CD4-positive, alpha-beta memory T cell (primary cell): ENCODE results near the gene JMJD8. TPM values are rescaled to one million over a fixed set of nuclear protein-coding genes. Genes with fewer than 3 reads are reported as not detected.

Experiments
- CTCF ChIA-PET: fragments of 350-600 bp; sonication (Branson Sonifier 250); formaldehyde crosslinking; loops from one replicate; lab custom pipeline; 2021; ENCODE audit warnings: inconsistent platforms; ENCODE audit not compliant: partially characterized antibody; lab: Charles Lee
- POLR2A ChIA-PET: fragments of 350-600 bp; sonication (Branson Sonifier 250); formaldehyde crosslinking; loops from one replicate; lab custom pipeline; 2021; ENCODE audit not compliant: partially characterized antibody; lab: Charles Lee
- DNase-seq, 5 donors: peaks; one replicate each; pipeline versions ENCODE4 v3.0.0 to v3.0.0-alpha.2; 2020 to 2022; ENCODE audit warnings: mixed read lengths in 1 of 5
- H3K27ac ChIP-seq: one replicate; pipeline ENCODE4 v1.7.0; 2013; ENCODE audit warnings: low read depth, low read length
- H3K27me3 ChIP-seq: 2 replicates; pipeline ENCODE4 v1.7.0; 2013; ENCODE audit warnings: mild to moderate bottlenecking, low read length, moderate library complexity; ENCODE audit not compliant: insufficient read depth
- H3K36me3 ChIP-seq: 2 replicates; pipeline ENCODE4 v1.7.0; 2013; ENCODE audit warnings: mild to moderate bottlenecking, low read length, moderate library complexity; ENCODE audit not compliant: insufficient read depth
- H3K4me1 ChIP-seq: 2 replicates; pipeline ENCODE4 v1.7.0; 2013; ENCODE audit warnings: mild to moderate bottlenecking, low read length, moderate library complexity; ENCODE audit not compliant: insufficient read depth
- H3K4me3 ChIP-seq, 2 donors: one replicate each; pipeline ENCODE4 v1.7.0; 2013; ENCODE audit warnings: low read length in 2 of 2, mild to moderate bottlenecking in 1 of 2
- H3K9me3 ChIP-seq, 2 donors: one replicate each; pipeline ENCODE4 v1.7.0; 2013; ENCODE audit warnings: low read length in 2 of 2, control low read depth in 1 of 2; ENCODE audit not compliant: control insufficient read depth in 1 of 2
- H3K27ac Mint-ChIP-seq, 7 donors: one replicate each; pipeline ENCODE4 v1.8.0; 2020 to 2021; ENCODE audit warnings: mixed read lengths in 7 of 7, mild to moderate bottlenecking in 6 of 7, inconsistent platforms in 3 of 7, moderate library complexity in 3 of 7
- H3K27me3 Mint-ChIP-seq, 2 donors: one replicate each; pipeline ENCODE4 v1.8.0; 2020 to 2021; ENCODE audit warnings: mixed read lengths in 2 of 2
- H3K36me3 Mint-ChIP-seq, 2 donors: one replicate each; pipeline ENCODE4 v1.8.0; 2020 to 2021; ENCODE audit warnings: mixed read lengths in 2 of 2, inconsistent platforms in 1 of 2, mild to moderate bottlenecking in 1 of 2
- H3K4me1 Mint-ChIP-seq, 4 donors: one replicate each; pipeline ENCODE4 v1.8.0; 2020 to 2021; ENCODE audit warnings: mixed read lengths in 4 of 4, mild to moderate bottlenecking in 1 of 4
- H3K4me3 Mint-ChIP-seq, 8 donors: one replicate each; pipeline ENCODE4 v1.8.0; 2020 to 2021; ENCODE audit warnings: mixed read lengths in 8 of 8, mild to moderate bottlenecking in 7 of 8, moderate library complexity in 6 of 8, inconsistent platforms in 3 of 8
- H3K9me3 Mint-ChIP-seq, 8 donors: one replicate each; pipeline ENCODE4 v1.8.0; 2020 to 2021; ENCODE audit warnings: mixed read lengths in 8 of 8, mild to moderate bottlenecking in 5 of 8, inconsistent platforms in 3 of 8, moderate library complexity in 1 of 8
- intact Hi-C: fragments of 100-400 bp; cut with micrococcal nuclease; formaldehyde crosslinking; loops from one replicate; pipeline ENCODE4 v1.15.1; 2023
- polyA plus RNA-seq, 2 donors: library from polyadenylated mRNA; unstranded; fragments of 300-500 nt; fragmentation: Illumina TruSeq; gene quantifications; one replicate each; pipeline ENCODE4 v1.2.3, GENCODE V29; 2021
- total RNA-seq, 2 experiments: library from RNA; stranded (reverse); gene quantifications; one replicate each; pipeline ENCODE4 v1.2.3, GENCODE V29; 2021

The JMJD8 gene
- total and polyA plus RNA-seq, 4 experiments from 2014 or later: 43.9 to 60.3 (median 47.0) TPM

DNA sequence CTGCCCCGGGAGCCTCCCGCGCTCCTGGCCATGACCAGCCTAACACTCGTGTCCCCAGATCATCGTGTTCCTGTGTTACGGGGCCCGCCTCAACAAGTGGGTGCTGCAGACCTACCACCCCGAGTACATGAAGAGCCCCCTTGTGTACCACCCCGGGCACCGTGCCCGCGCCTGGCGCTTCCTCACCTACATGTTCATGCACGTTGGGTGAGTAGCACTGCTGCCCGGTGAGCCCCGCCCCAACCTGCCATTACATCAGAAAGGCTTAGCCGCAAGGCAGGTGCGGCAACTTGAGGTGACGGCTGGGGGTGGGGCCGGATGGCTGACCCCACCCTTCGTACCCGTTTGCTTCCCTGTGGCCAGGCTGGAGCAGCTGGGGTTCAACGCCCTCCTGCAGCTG lies 7.2 kb downstream of the JMJD8 start:
- Mint-ChIP-seq H3K4me3 (peak overlapping the region in 7 of 8 donors; percentile 6 to 73 (median 55)), H3K36me3 (peaks cover 0 to 20% of the 10 kb centered on the region in 2 donors), H3K27ac (peak overlapping the region in 4 of 7 donors; percentile 15 to 88 (median 50)), H3K4me1 (peaks cover 7 to 40% (median 26%) of the 10 kb centered on the region in 4 donors), H3K27me3 (no peaks in the 10 kb centered on the region), H3K9me3 (peaks cover 0 to 1% (median 0%) of the 10 kb centered on the region in 8 donors)
- Histone ChIP-seq H3K36me3 (peaks cover 13% of the 10 kb centered on the region), H3K9me3 (no peaks in the 10 kb centered on the region), H3K27ac (no peak overlapping the region), H3K4me1 (peaks cover 31% of the 10 kb centered on the region), H3K4me3 (no peak overlapping the region), H3K27me3 (no peaks in the 10 kb centered on the region)
- DNase-seq: peak in 4 of 5 donors; percentile 43 to 83 (median 56)
- CTCF ChIA-PET: interaction anchor here (1.0 to 1.6 kb wide), 3 partner anchors 9 to 35 kb away, joined by 3 to 5 read pairs (median 4); partner anchors contain the start of gene WDR24
- POLR2A ChIA-PET: interaction anchor here (0.9 to 7.8 kb wide), 5 partner anchors 9 to 18 kb away, joined by 3 to 89 read pairs (median 18); partner anchors contain the start of genes RHOT2 and WDR24
- intact Hi-C loops: no loop called here

DNA sequence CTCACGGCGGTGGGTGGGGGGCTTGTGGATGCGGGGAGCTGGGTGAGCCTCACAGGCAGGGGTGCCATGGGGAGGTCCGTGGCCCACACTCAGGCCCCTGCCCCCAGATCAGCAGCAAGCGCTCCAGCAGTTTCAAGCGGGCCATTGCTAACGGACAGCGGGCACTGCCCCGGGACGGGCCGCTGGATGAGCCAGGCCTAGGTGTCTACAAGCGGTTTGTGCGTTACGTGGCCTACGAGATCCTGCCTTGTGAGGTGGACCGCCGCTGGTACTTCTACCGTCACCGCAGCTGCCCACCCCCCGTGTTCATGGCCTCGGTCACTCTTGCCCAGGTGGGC lies 7.6 kb downstream of the JMJD8 start:
- CTCF ChIA-PET: interaction anchor here (1.0 to 1.6 kb wide), 3 partner anchors 9 to 36 kb away, joined by 3 to 5 read pairs (median 4); partner anchors contain the start of gene WDR24

DNA sequence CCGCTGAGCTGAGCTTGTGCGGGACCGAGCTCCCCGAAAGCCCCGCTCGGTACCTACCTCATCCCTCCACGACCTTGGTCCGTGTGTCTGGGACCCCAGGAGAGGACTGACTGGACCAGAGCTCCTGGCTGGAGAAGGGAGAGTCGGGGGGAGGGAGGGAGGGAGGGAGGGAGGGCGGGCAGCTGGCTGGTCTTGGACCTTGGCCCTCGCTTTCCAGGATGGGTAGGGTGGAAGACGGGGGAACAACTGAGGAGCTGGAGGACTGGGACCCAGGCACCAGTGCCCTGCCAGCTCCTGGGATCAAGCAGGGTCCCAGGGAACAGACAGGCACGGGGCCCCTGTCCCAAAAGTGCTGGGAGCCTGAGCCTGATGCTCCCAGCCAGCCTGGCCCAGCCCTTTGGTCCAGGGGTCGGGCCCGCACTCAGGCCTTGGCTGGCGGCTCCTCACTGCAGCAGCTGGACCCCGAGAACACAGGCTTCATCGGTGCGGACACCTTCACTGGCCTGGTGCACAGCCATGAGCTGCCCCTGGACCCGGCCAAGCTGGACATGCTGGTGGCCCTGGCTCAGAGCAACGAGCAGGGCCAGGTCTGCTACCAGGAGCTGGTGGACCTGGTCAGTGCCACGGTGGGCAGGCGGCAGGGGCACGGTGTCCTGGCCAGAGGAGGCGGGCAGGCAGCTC lies 8.1 kb downstream of the JMJD8 start:
- no peaks in the 10 kb centered on the region for H3K9me3 ChIP-seq
- H3K36me3 ChIP-seq: peaks cover 12% of the 10 kb centered on the region
- peak overlapping the region in 1 of 8 donors; percentile 25 for H3K4me3 Mint-ChIP-seq
- H3K27ac Mint-ChIP-seq: no peak overlapping the region
- ChIA-PET POLR2A (interaction anchor here (0.9 to 5.3 kb wide), 9 partner anchors 8 to 49 kb away, joined by 3 to 22 read pairs (median 4); partner anchors contain the start of genes ANTKMT, JMJD8, RHOT2 and WDR24), CTCF (interaction anchor here (1.0 to 1.6 kb wide), 3 partner anchors 9 to 36 kb away, joined by 3 to 5 read pairs (median 4); partner anchors contain the start of gene WDR24)
- H3K9me3 Mint-ChIP-seq: no peaks in the 10 kb centered on the region
- intact Hi-C loops: no loop called here
- H3K27me3 Mint-ChIP-seq: no peaks in the 10 kb centered on the region
- no peak overlapping the region for H3K4me3 ChIP-seq
- no peak for DNase-seq
- peaks cover 22% of the 10 kb centered on the region for H3K4me1 ChIP-seq
- H3K27me3 ChIP-seq: no peaks in the 10 kb centered on the region
- peaks cover 5 to 32% (median 19%) of the 10 kb centered on the region in 4 donors for H3K4me1 Mint-ChIP-seq
- H3K27ac ChIP-seq: no peak overlapping the region
- H3K36me3 Mint-ChIP-seq: peaks cover 0 to 14% of the 10 kb centered on the region in 2 donors

More for the DNA sequence above, 7.6 kb downstream of the JMJD8 start:
- H3K9me3 Mint-ChIP-seq: no peaks in the 10 kb centered on the region
- H3K27ac ChIP-seq: no peak overlapping the region
- intact Hi-C loops: no loop called here
- H3K36me3 Mint-ChIP-seq: peaks cover 0 to 19% of the 10 kb centered on the region in 2 donors
- no peaks in the 10 kb centered on the region for H3K27me3 Mint-ChIP-seq
- no peaks in the 10 kb centered on the region for H3K9me3 ChIP-seq
- H3K27ac Mint-ChIP-seq: peak overlapping the region in 1 of 7 donors; percentile 88
- POLR2A ChIA-PET: interaction anchor here (0.9 to 5.3 kb wide), 7 partner anchors 8 to 44 kb away, joined by 3 to 22 read pairs (median 4); partner anchors contain the start of genes ANTKMT, JMJD8, RHOT2 and WDR24
- H3K4me1 ChIP-seq: peaks cover 28% of the 10 kb centered on the region
- no peaks in the 10 kb centered on the region for H3K27me3 ChIP-seq
- H3K4me3 Mint-ChIP-seq: peak overlapping the region in 3 of 8 donors; percentile 6 to 68 (median 61)
- DNase-seq: no peak
- peaks cover 7 to 37% (median 22%) of the 10 kb centered on the region in 4 donors for H3K4me1 Mint-ChIP-seq
- no peak overlapping the region for H3K4me3 ChIP-seq
- H3K36me3 ChIP-seq: peaks cover 9% of the 10 kb centered on the region

DNA sequence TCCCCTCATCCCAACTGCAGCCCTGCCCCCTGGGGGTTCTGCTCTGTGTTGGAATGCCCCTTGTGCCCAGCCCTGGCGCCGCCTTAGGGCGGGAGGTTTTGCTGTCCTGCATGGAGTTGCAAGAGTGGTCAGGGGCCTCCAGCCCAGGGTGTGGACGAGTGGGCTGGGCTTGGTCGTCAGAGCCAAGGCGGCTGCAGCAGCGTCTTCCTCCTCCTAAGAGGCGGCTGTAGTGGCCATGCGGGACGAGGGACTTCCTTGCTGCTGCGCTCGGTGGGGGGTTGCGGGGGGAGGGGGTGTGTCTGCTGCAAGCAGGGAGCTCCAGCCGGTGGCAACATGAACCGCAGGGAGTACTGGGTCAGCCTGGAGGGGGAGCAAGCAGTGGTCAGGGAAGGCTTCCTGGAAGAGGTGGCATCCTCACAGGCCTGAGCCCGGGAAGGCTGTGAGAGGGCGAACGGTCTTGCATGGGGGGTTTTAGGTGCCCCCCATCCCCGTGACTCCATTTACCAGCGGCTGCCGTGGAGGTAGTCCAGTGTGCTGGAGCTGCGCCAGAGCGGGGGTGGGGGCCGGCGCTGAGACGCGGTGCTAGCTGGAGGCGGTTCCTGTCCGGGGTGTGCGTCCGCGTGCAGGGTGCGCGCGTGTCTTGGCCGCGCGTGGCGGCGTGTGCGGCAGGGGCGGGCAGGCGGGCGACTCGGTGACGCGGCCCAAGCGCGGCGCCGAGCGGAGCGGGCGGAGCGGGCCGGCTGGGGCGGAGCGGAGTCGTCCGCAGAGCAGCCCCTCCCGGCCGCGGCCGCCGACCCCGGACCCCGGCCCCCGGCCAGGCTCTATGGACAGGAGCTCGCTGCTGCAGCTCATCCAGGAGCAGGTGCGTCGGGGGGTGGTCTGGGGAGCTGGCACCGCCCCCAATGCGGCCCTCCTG lies 8.9 kb downstream of the JMJD8 start, which contains the start of gene RHBDL1:
Gene RHBDL1 (plus strand): TSS at position 704 of the 916 bp plus-strand sequence. CDS start 120 bp downstream, at position 824.
- H3K4me3 ChIP-seq: peak within 1 kb of the TSS in 1 of 2 donors; percentile 24
- DNase-seq: no peak
- no peaks in the 10 kb centered on the region for H3K9me3 ChIP-seq
- Mint-ChIP-seq H3K27me3 (no peaks in the 10 kb centered on the region), H3K9me3 (no peaks in the 10 kb centered on the region), H3K27ac (peak within 1 kb of the TSS in 2 of 7 donors; percentile 42 to 88), H3K4me1 (peaks cover 5 to 30% (median 18%) of the 10 kb centered on the region in 4 donors), H3K36me3 (peaks cover 0 to 13% of the 10 kb centered on the region in 2 donors), H3K4me3 (peak within 1 kb of the TSS in 5 of 8 donors; percentile 29 to 72 (median 48))
- POLR2A ChIA-PET: interaction anchor here (0.9 to 5.3 kb wide), 8 partner anchors 9 to 50 kb away, joined by 3 to 22 read pairs (median 4); partner anchors contain the start of genes ANTKMT, JMJD8, MCRIP2 and WDR24
- peaks cover 18% of the 10 kb centered on the region for H3K36me3 ChIP-seq
- H3K27ac ChIP-seq: no peak within 1 kb of the TSS
- CTCF ChIA-PET: interaction anchor here (1.6 kb wide), 1 partner anchor 37 kb away, joined by 5 read pairs; no protein-coding TSS in a partner anchor
- peaks cover 19% of the 10 kb centered on the region for H3K4me1 ChIP-seq
- H3K27me3 ChIP-seq: no peaks in the 10 kb centered on the region
- intact Hi-C loops: no loop called here

DNA sequence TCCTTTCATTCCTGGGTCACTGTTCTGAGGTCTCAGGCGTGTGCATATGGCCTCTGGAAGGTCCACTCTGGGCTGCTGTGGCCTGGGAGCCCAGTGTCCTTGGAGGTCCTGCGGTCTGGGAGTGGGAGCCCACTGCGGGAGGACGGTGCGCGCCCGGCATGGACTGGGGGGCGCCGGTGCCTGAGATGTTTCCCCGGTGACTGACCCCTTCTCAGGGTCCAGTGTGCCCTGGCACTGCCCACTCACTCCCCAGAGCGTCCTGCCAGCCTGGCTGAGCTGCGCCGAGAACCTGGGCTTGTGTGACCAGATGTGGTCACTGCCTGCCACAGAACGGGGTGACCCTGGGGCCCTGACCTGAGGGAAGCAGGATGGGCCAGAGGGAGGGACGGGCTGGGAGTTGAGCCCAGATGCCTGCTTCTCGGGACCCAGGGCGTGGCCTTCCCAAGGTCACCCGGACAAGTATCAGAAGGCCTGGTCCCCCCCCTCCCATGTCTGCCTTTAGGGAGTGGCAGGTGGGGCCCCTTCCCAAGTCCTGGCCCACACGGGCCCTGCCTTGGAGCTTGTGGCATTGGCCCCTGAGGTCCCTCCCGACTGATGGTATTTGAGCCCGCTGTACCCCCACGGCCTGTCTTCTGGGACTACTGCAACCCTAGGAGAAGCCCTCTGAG lies 9.8 kb downstream of the JMJD8 start:
- intact Hi-C loops: no loop called here
- Histone ChIP-seq H3K4me3 (no peak overlapping the region), H3K4me1 (peaks cover 19% of the 10 kb centered on the region), H3K27ac (no peak overlapping the region), H3K27me3 (no peaks in the 10 kb centered on the region), H3K36me3 (peaks cover 25% of the 10 kb centered on the region), H3K9me3 (no peaks in the 10 kb centered on the region)
- peaks cover 4 to 25% (median 15%) of the 10 kb centered on the region in 4 donors for H3K4me1 Mint-ChIP-seq
- H3K27ac Mint-ChIP-seq: peak overlapping the region in 2 of 7 donors; percentile 21 to 47
- peaks cover 0 to 18% of the 10 kb centered on the region in 2 donors for H3K36me3 Mint-ChIP-seq
- ChIA-PET CTCF (no interaction called here), POLR2A (interaction anchor here (1.0 to 5.3 kb wide), 4 partner anchors 10 to 32 kb away, joined by 5 to 22 read pairs (median 16); partner anchors contain the start of genes JMJD8, MCRIP2 and WDR24)
- peak overlapping the region in 1 of 8 donors; percentile 64 for H3K4me3 Mint-ChIP-seq
- no peaks in the 10 kb centered on the region for H3K27me3 Mint-ChIP-seq
- no peaks in the 10 kb centered on the region for H3K9me3 Mint-ChIP-seq
- no peak for DNase-seq

DNA sequence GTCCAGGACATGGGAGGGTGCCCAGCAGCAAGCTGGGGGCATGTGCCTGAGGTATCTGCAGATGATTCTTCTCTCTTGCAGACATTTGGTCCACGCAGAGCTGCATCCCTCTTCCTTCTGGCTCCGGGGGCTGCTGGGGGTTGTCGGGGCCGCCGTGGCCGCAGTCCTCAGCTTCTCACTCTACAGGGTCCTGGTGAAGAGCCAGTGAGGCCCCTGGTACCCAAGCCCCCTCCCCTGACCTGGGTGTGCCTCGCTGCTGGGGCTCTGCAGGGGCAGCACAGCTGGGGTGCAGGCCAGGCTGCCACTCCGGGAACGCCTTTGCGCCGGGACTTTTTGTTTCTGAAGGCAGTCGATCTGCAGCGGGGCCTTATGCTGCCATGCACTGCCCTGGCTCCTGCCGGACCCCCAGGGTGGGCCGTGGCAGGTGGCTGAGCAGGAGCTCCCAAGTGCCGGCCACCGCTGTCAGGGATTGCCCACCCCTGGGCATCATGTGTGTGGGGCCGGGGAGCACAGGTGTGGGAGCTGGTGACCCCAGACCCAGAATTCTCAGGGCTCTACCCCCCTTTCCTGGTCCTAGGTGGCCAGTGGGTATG lies 10.6 kb downstream of the JMJD8 start:
- Mint-ChIP-seq H3K36me3 (peaks cover 0 to 18% of the 10 kb centered on the region in 2 donors), H3K27me3 (no peaks in the 10 kb centered on the region), H3K27ac (peak overlapping the region in 1 of 7 donors; percentile 10), H3K9me3 (no peaks in the 10 kb centered on the region), H3K4me1 (peaks cover 2 to 23% (median 13%) of the 10 kb centered on the region in 4 donors), H3K4me3 (no peak overlapping the region)
- peaks cover 20% of the 10 kb centered on the region for H3K4me1 ChIP-seq
- H3K27me3 ChIP-seq: no peaks in the 10 kb centered on the region
- peaks cover 25% of the 10 kb centered on the region for H3K36me3 ChIP-seq
- POLR2A ChIA-PET: interaction anchor here (0.9 to 5.3 kb wide), 3 partner anchors 11 to 22 kb away, joined by 3 to 22 read pairs (median 5); partner anchors contain the start of gene JMJD8
- no peaks in the 10 kb centered on the region for H3K9me3 ChIP-seq
- no peak for DNase-seq
- CTCF ChIA-PET: no interaction called here
- H3K4me3 ChIP-seq: no peak overlapping the region
- H3K27ac ChIP-seq: no peak overlapping the region
- intact Hi-C loops: no loop called here
